Panc1 (cell line): ENCODE measurements around the gene AKR1B15. TPM values are rescaled to one million over a fixed set of nuclear protein-coding genes. Genes with fewer than 3 reads are reported as not detected.

ENCODE experiments used
- ATAC-seq: fragments of 200-7000 bp; cut with Tn5 transposase; 2 replicates; pipeline ENCODE4 v1.9.1; 2020; ENCODE audit warnings: mild to moderate bottlenecking, moderate library complexity
- BruUV-seq: library from RNA; stranded (reverse); fragments of 400-500 nt; replicated peaks from 2 replicates; lab custom pipeline; 2021; lab: Mats Ljungman, UMichigan
- CTCF ChIA-PET: fragments of 300-600 bp; sonication (Branson Sonifier 250); formaldehyde crosslinking; loops from one replicate; lab custom pipeline; 2022; ENCODE audit warnings: antibody characterized with exemption; lab: Charles Lee
- POLR2A ChIA-PET: fragments of 300-600 bp; sonication (Branson Sonifier 250); formaldehyde crosslinking; loops from one replicate; lab custom pipeline; 2022; ENCODE audit warnings: antibody characterized with exemption; lab: Charles Lee
- DNase-seq: peaks from one replicate; pipeline ENCODE4 v3.0.0-alpha.2; 2010; ENCODE audit warnings: low read depth, low spot score
- H3K27ac ChIP-seq: 2 replicates; pipeline ENCODE4 v1.5.1; 2011; ENCODE audit warnings: mild to moderate bottlenecking, low read length, inconsistent platforms
- H3K27me3 ChIP-seq: fragments of 200-500 bp; sonication (Bioruptor generic); 2 replicates; pipeline ENCODE4 v1.6.0; 2014; ENCODE audit warnings: low read length, inconsistent platforms; ENCODE audit not compliant: control insufficient read depth, insufficient read depth
- H3K36me3 ChIP-seq: fragments of 200-500 bp; sonication (Bioruptor generic); 2 replicates; pipeline ENCODE4 v1.5.1; 2014; ENCODE audit warnings: inconsistent platforms, mild to moderate bottlenecking, low read length, moderate library complexity; ENCODE audit not compliant: control insufficient read depth, insufficient read depth
- H3K4me1 ChIP-seq: 2 replicates; pipeline ENCODE4 v1.5.1; 2011; ENCODE audit warnings: inconsistent platforms, mild to moderate bottlenecking, low read length, moderate library complexity; ENCODE audit not compliant: control insufficient read depth, insufficient read depth
- H3K4me3 ChIP-seq, 2 experiments: 2 replicates each; pipeline ENCODE4 v1.5.1; 2011 to 2012; ENCODE audit warnings: low read depth in 2 of 2, low read length in 2 of 2, mild to moderate bottlenecking in 2 of 2, inconsistent platforms in 1 of 2, moderate library complexity in 1 of 2
- H3K9me3 ChIP-seq: fragments of 200-500 bp; sonication (Bioruptor generic); 2 replicates; pipeline ENCODE4 v1.5.1; 2014; ENCODE audit warnings: low read depth, mild to moderate bottlenecking, inconsistent platforms, low read length, moderate library complexity; ENCODE audit not compliant: control insufficient read depth, insufficient read depth
- CTCF ChIP-seq: fragments of 450-650 bp; IDR thresholded peaks from 2 replicates; pipeline ENCODE4 v1.5.1; 2017; ENCODE audit warnings: mild to moderate bottlenecking
- POLR2AphosphoS5 ChIP-seq: IDR thresholded peaks from 2 replicates; pipeline ENCODE4 v1.6.1; 2012; ENCODE audit warnings: mild to moderate bottlenecking, low read depth, low read length, moderate library complexity
- SIN3A ChIP-seq: IDR thresholded peaks from 2 replicates; pipeline ENCODE4 v1.6.1; 2012; ENCODE audit warnings: low read depth, mild to moderate bottlenecking, low read length, moderate library complexity, borderline replicate concordance; ENCODE audit not compliant: insufficient read depth
- TCF7L2 ChIP-seq: IDR thresholded peaks from 2 replicates; pipeline ENCODE4 v1.6.1; 2011; ENCODE audit warnings: mild to moderate bottlenecking, low read depth, low read length, inconsistent platforms
- in situ Hi-C: cut with HindIII; loops from 2 replicates; pipeline ENCODE4 v1.10.0; 2016; ENCODE audit warnings: low sequenced_read_pairs, low pct_unique_long_range_greater_than_20kb
- intact Hi-C: fragments of 100-400 bp; cut with micrococcal nuclease; formaldehyde crosslinking; loops from one replicate; pipeline ENCODE4 v1.10.0; 2022; ENCODE audit not compliant: unreplicated experiment
- total RNA-seq: library from RNA; stranded (reverse); gene quantifications from one replicate; pipeline ENCODE4 v1.2.1, GENCODE V29; 2021; ENCODE audit not compliant: unreplicated experiment
- TF ChIP-seq, protein P1 (sequence below), 2 experiments: IDR thresholded peaks; 2 replicates each; pipeline ENCODE4 v1.6.1; 2011 to 2012; ENCODE audit warnings: low read depth in 2 of 2, control low read depth in 1 of 2, low read length in 1 of 2, mild to moderate bottlenecking in 1 of 2, moderate library complexity in 1 of 2; ENCODE audit not compliant: insufficient read depth in 1 of 2

Gene AKR1B15
- total RNA-seq, 1 experiment from 2014 or later, result not detected

DNA sequence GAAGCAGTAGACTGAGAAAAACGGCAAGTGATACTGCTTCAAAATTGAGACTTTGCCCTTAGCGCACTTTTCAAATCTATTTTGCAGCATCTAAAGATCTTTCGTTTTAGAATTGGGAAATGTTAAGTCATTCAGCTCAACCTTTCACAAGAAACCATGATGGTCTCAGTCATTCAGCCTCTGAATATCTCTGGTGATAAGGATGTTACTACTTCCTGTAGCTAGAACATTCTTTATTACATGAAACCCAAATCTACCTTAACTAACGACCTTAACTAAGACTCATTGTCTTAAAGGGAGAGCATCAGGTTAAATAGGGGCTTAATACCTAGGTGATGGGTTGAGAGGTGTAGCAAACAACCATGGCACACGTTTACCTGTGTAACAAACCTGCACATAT lies 47.9 kb upstream of the AKR1B15 start:
- no TSS peak for BruUV-seq
- CTCF ChIA-PET, result no interaction called here

DNA sequence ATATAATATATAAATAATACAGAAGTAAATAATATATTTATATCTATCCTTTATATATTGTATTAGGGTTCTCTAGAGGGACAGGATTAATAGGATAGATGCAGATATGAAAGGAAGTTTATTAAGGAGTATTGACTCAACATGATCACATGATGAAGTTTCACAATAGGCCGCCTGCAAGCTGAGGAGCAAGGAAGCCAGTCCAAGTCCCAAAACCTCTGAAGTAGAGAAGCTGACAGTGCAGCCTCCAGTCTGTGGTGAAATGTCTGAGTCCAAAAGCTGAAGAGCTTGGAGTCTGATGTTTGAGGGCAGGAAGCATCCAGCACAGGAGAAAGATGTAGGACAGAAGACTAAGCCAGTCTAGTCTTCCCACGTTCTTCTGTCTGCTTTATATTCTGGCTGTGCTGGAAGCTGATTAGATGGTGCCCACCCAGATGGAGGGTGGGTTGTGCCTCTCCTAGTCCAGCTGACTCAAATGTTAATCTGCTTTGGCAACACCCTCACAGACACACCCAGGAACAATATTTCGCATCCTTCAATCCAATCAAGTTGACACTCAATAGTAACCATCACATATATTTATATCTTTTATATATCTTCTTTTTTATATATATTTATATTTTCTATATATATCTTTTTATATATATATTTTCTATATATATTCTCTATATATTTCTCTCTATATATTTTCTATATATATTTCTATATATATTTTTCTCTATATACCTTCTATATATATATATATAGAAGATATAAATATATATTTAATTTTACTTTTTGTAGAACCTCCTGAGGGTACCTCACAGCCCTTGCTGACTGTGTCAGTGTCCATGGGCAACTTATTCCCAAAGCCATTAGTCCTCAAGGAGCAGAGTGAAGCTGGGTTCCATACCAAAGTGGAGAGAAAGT lies 46.2 kb upstream of the AKR1B15 start:
- ChIA-PET CTCF (interaction anchor here (0.6 kb wide), 1 partner anchor 12 kb away, joined by 3 read pairs; no protein-coding TSS in a partner anchor), POLR2A (no interaction called here)
- H3K27ac ChIP-seq, result no peak overlapping the region
- ATAC-seq, result no peak
- intact Hi-C loops (no loop called here), in situ Hi-C loops (no loop called here)
- no peak overlapping the region for H3K4me3 ChIP-seq
- H3K36me3 ChIP-seq, result no peaks in the 10 kb centered on the region
- no TSS peak for BruUV-seq
- H3K27me3 ChIP-seq, result no peaks in the 10 kb centered on the region
- TF ChIP-seq TCF7L2, result no peak
- TF ChIP-seq, protein P1, sequence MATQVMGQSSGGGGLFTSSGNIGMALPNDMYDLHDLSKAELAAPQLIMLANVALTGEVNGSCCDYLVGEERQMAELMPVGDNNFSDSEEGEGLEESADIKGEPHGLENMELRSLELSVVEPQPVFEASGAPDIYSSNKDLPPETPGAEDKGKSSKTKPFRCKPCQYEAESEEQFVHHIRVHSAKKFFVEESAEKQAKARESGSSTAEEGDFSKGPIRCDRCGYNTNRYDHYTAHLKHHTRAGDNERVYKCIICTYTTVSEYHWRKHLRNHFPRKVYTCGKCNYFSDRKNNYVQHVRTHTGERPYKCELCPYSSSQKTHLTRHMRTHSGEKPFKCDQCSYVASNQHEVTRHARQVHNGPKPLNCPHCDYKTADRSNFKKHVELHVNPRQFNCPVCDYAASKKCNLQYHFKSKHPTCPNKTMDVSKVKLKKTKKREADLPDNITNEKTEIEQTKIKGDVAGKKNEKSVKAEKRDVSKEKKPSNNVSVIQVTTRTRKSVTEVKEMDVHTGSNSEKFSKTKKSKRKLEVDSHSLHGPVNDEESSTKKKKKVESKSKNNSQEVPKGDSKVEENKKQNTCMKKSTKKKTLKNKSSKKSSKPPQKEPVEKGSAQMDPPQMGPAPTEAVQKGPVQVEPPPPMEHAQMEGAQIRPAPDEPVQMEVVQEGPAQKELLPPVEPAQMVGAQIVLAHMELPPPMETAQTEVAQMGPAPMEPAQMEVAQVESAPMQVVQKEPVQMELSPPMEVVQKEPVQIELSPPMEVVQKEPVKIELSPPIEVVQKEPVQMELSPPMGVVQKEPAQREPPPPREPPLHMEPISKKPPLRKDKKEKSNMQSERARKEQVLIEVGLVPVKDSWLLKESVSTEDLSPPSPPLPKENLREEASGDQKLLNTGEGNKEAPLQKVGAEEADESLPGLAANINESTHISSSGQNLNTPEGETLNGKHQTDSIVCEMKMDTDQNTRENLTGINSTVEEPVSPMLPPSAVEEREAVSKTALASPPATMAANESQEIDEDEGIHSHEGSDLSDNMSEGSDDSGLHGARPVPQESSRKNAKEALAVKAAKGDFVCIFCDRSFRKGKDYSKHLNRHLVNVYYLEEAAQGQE (IDR thresholded peaks at IDR 0.05; ENCODE audit: insufficient read depth in 1 of 2, low read depth in 2 of 2, low read length in 1 of 2), result no peak
- no peak for TF ChIP-seq SIN3A
- no peak for TF ChIP-seq CTCF
- no peak for TF ChIP-seq POLR2AphosphoS5
- H3K4me1 ChIP-seq, result no peaks in the 10 kb centered on the region
- no peaks in the 10 kb centered on the region for H3K9me3 ChIP-seq
- no peak for DNase-seq

More for the DNA sequence above, 47.9 kb upstream of the AKR1B15 start:
- DNase-seq (no peak), ATAC-seq (no peak)
- Histone ChIP-seq H3K27me3 (0 out of 2 replicates have a peak, but pooled peaks cover 2% of the 10 kb centered on the region), H3K4me3 (no peak overlapping the region), H3K9me3 (no peaks in the 10 kb centered on the region), H3K27ac (no peak overlapping the region), H3K36me3 (no peaks in the 10 kb centered on the region), H3K4me1 (no peaks in the 10 kb centered on the region)
- POLR2A ChIA-PET, result no interaction called here
- in situ Hi-C loops (no loop called here), intact Hi-C loops (no loop called here)
- no peak for TF ChIP-seq CTCF
- TF ChIP-seq TCF7L2, result no peak
- TF ChIP-seq SIN3A, result no peak
- TF ChIP-seq POLR2AphosphoS5, result no peak
- TF ChIP-seq, protein P1 (IDR thresholded peaks at IDR 0.05; ENCODE audit: insufficient read depth in 1 of 2, low read depth in 2 of 2, low read length in 1 of 2), result no peak
